Natural killer cell (primary cell): ENCODE data around the gene PRMT7. TPM values are rescaled to one million over a fixed set of nuclear protein-coding genes. Genes with fewer than 3 reads are reported as not detected.

Experiments used
- ATAC-seq, 3 donors: fragments of 150-1000 bp in 2 of 3; fragments of 200-7000 bp in 1 of 3; cut with Tn5 transposase; 1 replicate in 1 of 3; 2 replicates in 2 of 3; pipeline ENCODE4 v1.10.0; 2021; ENCODE audit warnings: mild to moderate bottlenecking in 2 of 3, moderate library complexity in 2 of 3
- DNase-seq, 2 donors: peaks; one replicate each; pipeline versions ENCODE4 v3.0.0 to v3.0.0-alpha.2; 2013 to 2021; ENCODE audit warnings: mixed read lengths in 1 of 2
- H3K27ac ChIP-seq: one replicate; pipeline ENCODE4 v1.5.1; 2013; ENCODE audit warnings: mild to moderate bottlenecking, low read length
- H3K27me3 ChIP-seq: one replicate; pipeline ENCODE4 v1.6.1; 2013; ENCODE audit warnings: low read length; ENCODE audit not compliant: control insufficient read depth, insufficient read depth
- H3K36me3 ChIP-seq: one replicate; pipeline ENCODE4 v1.6.1; 2013; ENCODE audit warnings: low read length; ENCODE audit not compliant: control insufficient read depth, insufficient read depth
- H3K4me1 ChIP-seq: one replicate; pipeline ENCODE4 v1.6.1; 2013; ENCODE audit warnings: low read length; ENCODE audit not compliant: control insufficient read depth, insufficient read depth
- H3K4me3 ChIP-seq: one replicate; pipeline ENCODE4 v1.5.1; 2013; ENCODE audit warnings: low read length
- H3K9me3 ChIP-seq: one replicate; pipeline ENCODE4 v1.6.1; 2013; ENCODE audit warnings: low read length; ENCODE audit not compliant: control insufficient read depth, insufficient read depth
- H3K27ac Mint-ChIP-seq, 2 donors: one replicate each; pipeline ENCODE4 v1.8.0; 2022; ENCODE audit warnings: mild to moderate bottlenecking in 2 of 2, mixed read lengths in 2 of 2, moderate library complexity in 1 of 2
- H3K27me3 Mint-ChIP-seq, 2 donors: one replicate each; pipeline ENCODE4 v1.8.0; 2022; ENCODE audit warnings: low read depth in 2 of 2, mixed read lengths in 2 of 2
- H3K36me3 Mint-ChIP-seq: one replicate; pipeline ENCODE4 v1.8.0; 2022; ENCODE audit warnings: mixed read lengths
- H3K4me1 Mint-ChIP-seq, 2 donors: one replicate each; pipeline ENCODE4 v1.8.0; 2022; ENCODE audit warnings: mixed read lengths in 2 of 2
- H3K4me3 Mint-ChIP-seq: one replicate; pipeline ENCODE4 v1.8.0; 2022; ENCODE audit warnings: mild to moderate bottlenecking, moderate library complexity, mixed read lengths
- H3K9me3 Mint-ChIP-seq, 2 donors: one replicate each; pipeline ENCODE4 v1.8.0; 2022; ENCODE audit warnings: mixed read lengths in 2 of 2
- CTCF ChIP-seq: fragments of 200-600 bp; IDR thresholded peaks from one replicate; pipeline ENCODE4 v1.8.0; 2022; ENCODE audit warnings: antibody characterized with exemption
- WGBS: methylation state at CpG from one replicate; pipeline ENCODE4 v1.1.7; 2013; ENCODE audit warnings: missing lambda C conversion rate; ENCODE audit not compliant: insufficient coverage; 5-methylcytosine and 5-hydroxymethylcytosine counted together
- intact Hi-C: fragments of 100-400 bp; cut with micrococcal nuclease; formaldehyde crosslinking; loops from one replicate; pipeline ENCODE4 v1.14.2; 2022
- total RNA-seq, 4 donors: library from RNA; stranded (reverse); fragments of 120-200 nt in 1 of 4; gene quantifications; one replicate each; pipeline versions ENCODE4 v1.2.3 to v1.2.4, GENCODE V29; 2013 to 2022

PRMT7 gene
- total RNA-seq, 3 donors from 2014 or later (not counting 1 experiment from before 2014, with no cell fraction given): 60.7 to 84.7 (median 68.2) TPM

- Mint-ChIP-seq H3K36me3 (no peaks in the 10 kb centered on the region), H3K27me3 (no peaks in the 10 kb centered on the region), H3K9me3 (no peaks in the 10 kb centered on the region), H3K4me1 (peaks cover 6% of the 10 kb centered on the region in 2 donors), H3K4me3 (no peak overlapping the region), H3K27ac (peak overlapping the region in 1 of 2 donors; percentile 4)
- 50% methylated on average over 13 of the region's 13 CpGs for WGBS
- H3K27me3 ChIP-seq: no peaks in the 10 kb centered on the region
- peak; percentile 66 to 92 for DNase-seq
- no peaks in the 10 kb centered on the region for H3K9me3 ChIP-seq
- peaks cover 26% of the 10 kb centered on the region for H3K36me3 ChIP-seq
- ATAC-seq: peak; percentile 93 to 100 (median 100)
- peaks cover 3% of the 10 kb centered on the region for H3K4me1 ChIP-seq
- H3K27ac ChIP-seq: no peak overlapping the region
- intact Hi-C loops: loop anchor here (1.0 kb wide), 1 partner anchor 67 kb away; no protein-coding TSS in a partner anchor
- peak; percentile 92 for TF ChIP-seq CTCF
- H3K4me3 ChIP-seq: no peak overlapping the region
Observed at GRCh38 chr16:68328151-68328859, 17.5 kb downstream of the PRMT7 start.

- H3K4me1 ChIP-seq: peaks cover 3% of the 10 kb centered on the region
- DNase-seq (no peak), ATAC-seq (no peak)
- H3K27me3 ChIP-seq: no peaks in the 10 kb centered on the region
- H3K27ac ChIP-seq: no peak overlapping the region
- intact Hi-C loops: loop anchor here (1.0 kb wide), 1 partner anchor 68 kb away; no protein-coding TSS in a partner anchor
- H3K9me3 ChIP-seq: no peaks in the 10 kb centered on the region
- Mint-ChIP-seq H3K4me1 (peaks cover 6% of the 10 kb centered on the region in 2 donors), H3K9me3 (no peaks in the 10 kb centered on the region), H3K36me3 (no peaks in the 10 kb centered on the region), H3K27me3 (no peaks in the 10 kb centered on the region), H3K27ac (peak overlapping the region in 1 of 2 donors; percentile 4), H3K4me3 (no peak overlapping the region)
- peak; percentile 44 for TF ChIP-seq CTCF
- H3K4me3 ChIP-seq: no peak overlapping the region
- 53% methylated on average over 3 of the region's 3 CpGs for WGBS
- H3K36me3 ChIP-seq: peaks cover 24% of the 10 kb centered on the region
Observed at GRCh38 chr16:68328860-68329390, 18.1 kb downstream of the PRMT7 start.

- intact Hi-C loops: no loop called here
- no peak for DNase-seq
- no peaks in the 10 kb centered on the region for H3K9me3 Mint-ChIP-seq
- peak overlapping the region in 1 of 2 donors; percentile 37 for H3K27ac Mint-ChIP-seq
- H3K27ac ChIP-seq: no peak overlapping the region
- TF ChIP-seq CTCF: no peak
- H3K27me3 ChIP-seq: no peaks in the 10 kb centered on the region
- no peak overlapping the region for H3K4me3 Mint-ChIP-seq
- peaks cover 21% of the 10 kb centered on the region for H3K36me3 ChIP-seq
- H3K4me1 ChIP-seq: peaks cover 3% of the 10 kb centered on the region
- ATAC-seq: no peak
- no peaks in the 10 kb centered on the region for H3K9me3 ChIP-seq
- whole genome bisulfite sequencing: 45% methylated on average over 4 of the region's 4 CpGs
- peaks cover 6% of the 10 kb centered on the region in 2 donors for H3K4me1 Mint-ChIP-seq
- no peaks in the 10 kb centered on the region for H3K27me3 Mint-ChIP-seq
- H3K36me3 Mint-ChIP-seq: no peaks in the 10 kb centered on the region
- H3K4me3 ChIP-seq: no peak overlapping the region
Observed at GRCh38 chr16:68331879-68332410, 21.1 kb downstream of the PRMT7 start.
